ENCODE measurements around the gene KCTD19.

The KCTD19 gene

GRCh38 chr16:67244387-67245185 is 82.0 kb downstream of the KCTD19 start:
- H3K36me3 ChIP-seq (ENCODE audit: control insufficient read depth, insufficient read depth, low read length) = peaks cover 2% of the 10 kb centered on the region
- peak overlapping the region; percentile 92 for H3K27ac ChIP-seq (ENCODE audit: insufficient read depth, low read length, poor library complexity, severe bottlenecking)
- H3K9me3 ChIP-seq (ENCODE audit: control insufficient read depth, low read length) = no peaks in the 10 kb centered on the region
- peaks cover 51% of the 10 kb centered on the region for H3K4me1 ChIP-seq (ENCODE audit: control insufficient read depth, insufficient read depth, low read length, poor library complexity, severe bottlenecking)
- H3K4me3 ChIP-seq (ENCODE audit: insufficient read depth, low read depth, low read length, poor library complexity, severe bottlenecking) = peak overlapping the region; percentile 14
- DNase-seq = peak; percentile 79 to 83 (median 80)
- no peaks in the 10 kb centered on the region for H3K27me3 ChIP-seq (replicated peaks; ENCODE audit: control insufficient read depth, insufficient read depth, low read length, poor library complexity, severe bottlenecking)

GRCh38 chr16:67243481-67243880 is 83.1 kb downstream of the KCTD19 start:
- no peaks in the 10 kb centered on the region for H3K9me3 ChIP-seq (ENCODE audit: control insufficient read depth, low read length)
- H3K27ac ChIP-seq (ENCODE audit: insufficient read depth, low read length, poor library complexity, severe bottlenecking) = peak overlapping the region; percentile 92
- H3K36me3 ChIP-seq (ENCODE audit: control insufficient read depth, insufficient read depth, low read length) = peaks cover 8% of the 10 kb centered on the region
- no peak overlapping the region for H3K4me3 ChIP-seq (ENCODE audit: insufficient read depth, low read depth, low read length, poor library complexity, severe bottlenecking)
- H3K27me3 ChIP-seq (replicated peaks; ENCODE audit: control insufficient read depth, insufficient read depth, low read length, poor library complexity, severe bottlenecking) = no peaks in the 10 kb centered on the region
- no peak for DNase-seq
- peaks cover 41% of the 10 kb centered on the region for H3K4me1 ChIP-seq (ENCODE audit: control insufficient read depth, insufficient read depth, low read length, poor library complexity, severe bottlenecking)

- Histone ChIP-seq H3K36me3 (ENCODE audit: control insufficient read depth, insufficient read depth, low read length) (peaks cover 19% of the 10 kb centered on the region), H3K27me3 (replicated peaks; ENCODE audit: control insufficient read depth, insufficient read depth, low read length, poor library complexity, severe bottlenecking) (no peaks in the 10 kb centered on the region), H3K27ac (ENCODE audit: insufficient read depth, low read length, poor library complexity, severe bottlenecking) (peak overlapping the region; percentile 49), H3K4me3 (ENCODE audit: insufficient read depth, low read depth, low read length, poor library complexity, severe bottlenecking) (no peak overlapping the region), H3K9me3 (ENCODE audit: control insufficient read depth, low read length) (no peaks in the 10 kb centered on the region), H3K4me1 (ENCODE audit: control insufficient read depth, insufficient read depth, low read length, poor library complexity, severe bottlenecking) (peaks cover 32% of the 10 kb centered on the region)
- DNase-seq = no peak
These were observed 84.3 kb downstream of the KCTD19 start for GRCh38 chr16:67242138-67242730.

GRCh38 chr16:67241008-67241900 is 85.3 kb downstream of the KCTD19 start:
- Histone ChIP-seq H3K27ac (ENCODE audit: insufficient read depth, low read length, poor library complexity, severe bottlenecking) (peak overlapping the region; percentile 28), H3K36me3 (ENCODE audit: control insufficient read depth, insufficient read depth, low read length) (peaks cover 23% of the 10 kb centered on the region)

GRCh38 chr16:67240506-67240905 is 86.0 kb downstream of the KCTD19 start:
- Histone ChIP-seq H3K9me3 (ENCODE audit: control insufficient read depth, low read length) (no peaks in the 10 kb centered on the region), H3K27me3 (replicated peaks; ENCODE audit: control insufficient read depth, insufficient read depth, low read length, poor library complexity, severe bottlenecking) (no peaks in the 10 kb centered on the region), H3K27ac (ENCODE audit: insufficient read depth, low read length, poor library complexity, severe bottlenecking) (no peak overlapping the region), H3K4me3 (ENCODE audit: insufficient read depth, low read depth, low read length, poor library complexity, severe bottlenecking) (no peak overlapping the region), H3K36me3 (ENCODE audit: control insufficient read depth, insufficient read depth, low read length) (peaks cover 23% of the 10 kb centered on the region), H3K4me1 (ENCODE audit: control insufficient read depth, insufficient read depth, low read length, poor library complexity, severe bottlenecking) (peaks cover 27% of the 10 kb centered on the region)
- no peak for DNase-seq

More at GRCh38 chr16:67241008-67241900, 85.3 kb downstream of the KCTD19 start:
- H3K4me1 ChIP-seq (ENCODE audit: control insufficient read depth, insufficient read depth, low read length, poor library complexity, severe bottlenecking) = peaks cover 28% of the 10 kb centered on the region
- H3K4me3 ChIP-seq (ENCODE audit: insufficient read depth, low read depth, low read length, poor library complexity, severe bottlenecking) = no peak overlapping the region
- H3K27me3 ChIP-seq (replicated peaks; ENCODE audit: control insufficient read depth, insufficient read depth, low read length, poor library complexity, severe bottlenecking) = no peaks in the 10 kb centered on the region
- H3K9me3 ChIP-seq (ENCODE audit: control insufficient read depth, low read length) = no peaks in the 10 kb centered on the region
- DNase-seq = no peak

All from effector memory CD4-positive, alpha-beta T cell (primary cell).